ENCODE results near the gene SPTA1. TPM values are rescaled to one million over a fixed set of nuclear protein-coding genes. Genes with fewer than 3 reads are reported as not detected.
A peak's percentile ranks its signal among the peaks of the same experiment; 100 is the strongest.

SPTA1 gene
- total RNA-seq, 1 experiment from 2014 or later = 0.30 TPM

GRCh38 chr1:158685085-158685484, 1.4 kb downstream of the SPTA1 start:
- DNase-seq (ENCODE audit: low read depth) = no peak

GRCh38 chr1:158681606-158682005, 4.9 kb downstream of the SPTA1 start:
- no peak for DNase-seq (ENCODE audit: low read depth)

- no peak for DNase-seq (ENCODE audit: low read depth)
These were observed 7.2 kb downstream of the SPTA1 start for GRCh38 chr1:158679289-158679688.

- no peak for DNase-seq (ENCODE audit: low read depth)
These were observed 10.8 kb downstream of the SPTA1 start for GRCh38 chr1:158675563-158676323.

GRCh38 chr1:158674302-158674701, 12.2 kb downstream of the SPTA1 start:
- DNase-seq (ENCODE audit: low read depth) = no peak

GRCh38 chr1:158666037-158666436, 20.5 kb downstream of the SPTA1 start:
- no peak for DNase-seq (ENCODE audit: low read depth)

GRCh38 chr1:158654571-158654970, 31.9 kb downstream of the SPTA1 start:
- DNase-seq (ENCODE audit: low read depth) = peak; percentile 30

GRCh38 chr1:158654086-158654485, 32.4 kb downstream of the SPTA1 start:
- DNase-seq (ENCODE audit: low read depth) = no peak

- DNase-seq (ENCODE audit: low read depth) = peak; percentile 25
These were observed 33.7 kb downstream of the SPTA1 start for GRCh38 chr1:158652721-158653334.

GRCh38 chr1:158649052-158649451, 37.5 kb downstream of the SPTA1 start:
- no peak for DNase-seq (ENCODE audit: low read depth)

GRCh38 chr1:158646465-158646864, 40.0 kb downstream of the SPTA1 start:
- DNase-seq (ENCODE audit: low read depth) = no peak

- no peak for DNase-seq (ENCODE audit: low read depth)
These were observed 42.1 kb downstream of the SPTA1 start for GRCh38 chr1:158644449-158644848.

- no peak for DNase-seq (ENCODE audit: low read depth)
These were observed 47.6 kb downstream of the SPTA1 start for GRCh38 chr1:158638904-158639303.

GRCh38 chr1:158638146-158638545, 48.4 kb downstream of the SPTA1 start:
- DNase-seq (ENCODE audit: low read depth) = no peak

- DNase-seq (ENCODE audit: low read depth) = no peak
These were observed 72.8 kb downstream of the SPTA1 start for GRCh38 chr1:158613764-158614163.

- DNase-seq (ENCODE audit: low read depth) = no peak
These were observed 74.6 kb downstream of the SPTA1 start for GRCh38 chr1:158611916-158612315.

- no peak for DNase-seq (ENCODE audit: low read depth)
These were observed 79.2 kb downstream of the SPTA1 start for GRCh38 chr1:158607296-158607695.

- no peak for DNase-seq (ENCODE audit: low read depth)
These were observed 81.5 kb downstream of the SPTA1 start, which contains the start of gene OR10Z1 for GRCh38 chr1:158604968-158605367. Gene OR10Z1, plus strand, starts transcription at chr1:158605268. Its CDS starts 1,171 bp downstream, at chr1:158606439.

- no peak for DNase-seq (ENCODE audit: low read depth)
These were observed 85.8 kb downstream of the SPTA1 start for GRCh38 chr1:158600735-158601134.

- no peak for DNase-seq (ENCODE audit: low read depth)
These were observed 99.6 kb downstream of the SPTA1 start for GRCh38 chr1:158586942-158587341.

- DNase-seq (ENCODE audit: low read depth) = no peak
These were observed 102.6 kb downstream of the SPTA1 start for GRCh38 chr1:158583962-158584361.

GRCh38 chr1:158579733-158580132, 106.8 kb downstream of the SPTA1 start, which contains the start of gene OR10X1:
Gene OR10X1, minus strand, starts transcription at chr1:158579899. Its CDS starts 0 bp downstream, at chr1:158579899.
- no peak for DNase-seq (ENCODE audit: low read depth)

GRCh38 chr1:158577561-158577960, 109.0 kb downstream of the SPTA1 start:
- no peak for DNase-seq (ENCODE audit: low read depth)
